Astrocyte of the hippocampus (primary cell): ENCODE data around the gene NOVA2.
A peak's percentile ranks its signal among the peaks of the same experiment; 100 is the strongest.

ENCODE experiments used
- DNase-seq: peaks from one replicate; pipeline ENCODE4 v3.0.0; 2011; ENCODE audit warnings: low read depth, low spot score

The NOVA2 gene

GRCh38 chr19:45973553-45974338, at the start of gene NOVA2:
Gene NOVA2 (minus strand): TSS chr19:45973865. CDS start chr19:45973351, 514 bp downstream.
- DNase-seq, result peak; percentile 95

- no peak for DNase-seq
These were observed 49.7 kb upstream of the NOVA2 start for GRCh38 chr19:46023311-46023779.

- no peak for DNase-seq
These were observed 49.0 kb upstream of the NOVA2 start, which contains the start of gene PGLYRP1 for GRCh38 chr19:46022431-46023310. Gene PGLYRP1 (minus strand): TSS chr19:46023053. CDS start chr19:46023021, 32 bp downstream.

GRCh38 chr19:46022061-46022430, 48.4 kb upstream of the NOVA2 start:
- DNase-seq, result no peak

- DNase-seq, result no peak
These were observed 47.9 kb upstream of the NOVA2 start for GRCh38 chr19:46021531-46022041.

- no peak for DNase-seq
These were observed 47.1 kb upstream of the NOVA2 start for GRCh38 chr19:46020819-46021125.

GRCh38 chr19:46019270-46019669, 45.6 kb upstream of the NOVA2 start:
- no peak for DNase-seq

- no peak for DNase-seq
These were observed 45.1 kb upstream of the NOVA2 start for GRCh38 chr19:46018729-46019251.

- DNase-seq, result no peak
These were observed 44.4 kb upstream of the NOVA2 start for GRCh38 chr19:46017874-46018675.

GRCh38 chr19:46017095-46017429, 43.4 kb upstream of the NOVA2 start:
- DNase-seq, result no peak

- peak; percentile 92 for DNase-seq
These were observed 42.9 kb upstream of the NOVA2 start for GRCh38 chr19:46016426-46017094.

GRCh38 chr19:46015687-46016425, 42.2 kb upstream of the NOVA2 start:
- peak; percentile 39 for DNase-seq

- DNase-seq, result peak; percentile 80
These were observed 41.4 kb upstream of the NOVA2 start for GRCh38 chr19:46014941-46015686.

- DNase-seq, result no peak
These were observed 40.9 kb upstream of the NOVA2 start for GRCh38 chr19:46014534-46014933.

- DNase-seq, result peak; percentile 84
These were observed 36.2 kb upstream of the NOVA2 start for GRCh38 chr19:46009530-46010510.

GRCh38 chr19:46006411-46006810, 32.7 kb upstream of the NOVA2 start:
- no peak for DNase-seq

- DNase-seq, result no peak
These were observed 29.1 kb upstream of the NOVA2 start for GRCh38 chr19:46002678-46003275.
